Heart right ventricle (tissue), 16 donors: ENCODE measurements around the gene FYN. TPM values are rescaled to one million over a fixed set of nuclear protein-coding genes. Genes with fewer than 3 reads are reported as not detected.

ENCODE experiments used
- ATAC-seq, 8 donors: fragments of 200-7000 bp; cut with Tn5 transposase; one replicate each; pipeline ENCODE4 v1.9.1; 2020; ENCODE audit warnings: mild to moderate bottlenecking in 8 of 8, moderate library complexity in 8 of 8, moderate number of reproducible peaks in 1 of 8
- DNase-seq, 2 donors: peaks; one replicate each; pipeline ENCODE4 v3.0.0-alpha.2; 2020
- H3K27ac ChIP-seq, 10 donors: fragments of 200-600 bp; sonication (generic) in 2 of 10; one replicate each; pipeline versions ENCODE4 v1.5.0 to v1.8.0; 2020 to 2022; ENCODE audit warnings: mild to moderate bottlenecking in 3 of 10
- H3K27me3 ChIP-seq, 7 donors: fragments of 200-600 bp; one replicate each; pipeline ENCODE4 v1.8.0; 2021 to 2022; ENCODE audit warnings: mild to moderate bottlenecking in 2 of 7
- H3K36me3 ChIP-seq, 9 donors: fragments of 200-600 bp; sonication (generic) in 1 of 9; one replicate each; pipeline versions ENCODE4 v1.5.0 to v1.8.0; 2020 to 2022; ENCODE audit warnings: mild to moderate bottlenecking in 2 of 9
- H3K4me1 ChIP-seq, 9 donors: fragments of 200-600 bp; sonication (generic) in 1 of 9; one replicate each; pipeline versions ENCODE4 v1.5.0 to v1.8.0; 2020 to 2022; ENCODE audit warnings: mild to moderate bottlenecking in 4 of 9
- H3K4me3 ChIP-seq, 10 donors: fragments of 200-600 bp; sonication (generic) in 2 of 10; one replicate each; pipeline versions ENCODE4 v1.5.0 to v1.8.0; 2020 to 2022; ENCODE audit warnings: mild to moderate bottlenecking in 7 of 10, moderate library complexity in 2 of 10
- H3K9me3 ChIP-seq, 11 donors: fragments of 200-600 bp in 10 of 11; sonication (generic) in 2 of 11; one replicate each; pipeline versions ENCODE4 v1.5.0 to v1.8.0; 2013 to 2022; ENCODE audit warnings: mild to moderate bottlenecking in 2 of 11, control low read depth in 1 of 11, moderate library complexity in 1 of 11
- CTCF ChIP-seq, 9 donors: fragments of 200-600 bp; sonication (generic) in 2 of 9; IDR thresholded peaks; one replicate each; pipeline versions ENCODE4 v1.5.0 to v1.8.0; 2021 to 2022; ENCODE audit warnings: antibody characterized with exemption in 9 of 9, mild to moderate bottlenecking in 5 of 9, moderate library complexity in 1 of 9
- WGBS, 2 donors: extraction: QIAGEN DNeasy Blood & Tissue Kit; methylation state at CpG; one replicate each; pipeline ENCODE4 v1.1.7; 2013; ENCODE audit warnings: inconsistent platforms in 1 of 2; 5-methylcytosine and 5-hydroxymethylcytosine counted together
- intact Hi-C, 10 donors: fragments of 100-400 bp; cut with DNase I; formaldehyde crosslinking; loops; one replicate each; pipeline versions ENCODE4 v1.11.1 to v1.14.2; 2022
- polyA plus RNA-seq, 2 donors: library from polyadenylated mRNA; stranded (reverse); fragments of 200-250 nt; gene quantifications; one replicate each; pipeline ENCODE4 v1.2.3, GENCODE V29; 2013
- total RNA-seq, 10 donors: library from RNA; stranded (reverse); fragmentation: NEBNext Ultra II Directional in 3 of 10; extraction: Animal tissue kit (Norgen Biotek cat#: 25700) in 3 of 10; gene quantifications; one replicate each; pipeline versions ENCODE4 v1.2.1 to v1.2.4, GENCODE V29; 2021 to 2023
- donor health status: Arrhythmogenic right ventricular cardiomyopathy.
- donor health status: ischemic (EF 13 %, LVEDD 7.1; RV severe dilation, severe dysfunction).
- donor health status: healthy with polysubstance abuse.
- donor health status: DM: no; HTN: yes; CAD: no.
- donor health status: DM: no; HTN: no; CAD: no.
- donor health status: ischemic (EF 25% LVEDD 6.9; RV normal size, moderate dysfunction).
- donor health status: ischemic (EF 25% LVEDD 5.7; RV mildly dilated, moderate dysfunction).
- donor health status: healthy.
- donor health status: DM: yes; HTN: yes; CAD: no.
- donor health status: Ischemic cardiomyopathy.
- donor health status: ischemic (EF 35%, LVEDD 5.7; RV mildly dilated, moderate dysfunction).
- donor health status: nonischemic (EF 11% LVEDD 7.7; RV severe dilation, severe dysfunction).
- donor health status: DM: yes; HTN: yes; CAD: no.
- donor health status: PGD.
- donor health status: ischemic (EF 29% LVEDD 5.4; RV normal size, mild dysfunction).
- donor health status: nonischemic (EF 23%, LVEDD 6.1; RV moderate dilation, normal function).

Gene FYN
- total and polyA plus RNA-seq, 12 donors, result 19.1 to 58.1 (median 42.2) TPM

DNA sequence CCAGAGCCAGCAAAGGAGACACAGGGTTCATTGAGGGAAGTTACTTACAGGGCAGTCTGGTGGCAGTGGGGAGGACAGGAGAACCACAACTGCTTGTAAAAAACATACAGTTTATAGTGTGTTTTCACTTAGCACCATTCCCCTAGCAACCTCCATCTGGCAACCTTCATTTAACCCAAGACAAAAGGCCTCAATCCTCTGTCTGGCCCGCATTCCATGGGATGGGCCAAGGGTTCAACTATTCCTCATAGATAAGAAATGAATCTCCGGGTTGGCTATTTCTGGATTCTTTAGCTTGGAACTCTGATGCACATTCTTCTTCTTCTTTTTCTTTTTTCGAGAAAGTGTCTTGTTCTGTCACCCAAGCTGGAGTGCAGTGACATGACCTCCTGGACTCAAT is 26.3 kb upstream of the FYN start:
- DNase-seq (no peak), ATAC-seq (no peak)
- 71 to 74% methylated on average over 3 of the region's 3 CpGs for WGBS, 2 donors
- peaks cover 0 to 5% (median 0%) of the 10 kb centered on the region in 9 donors for H3K4me1 ChIP-seq
- no peaks in the 10 kb centered on the region for H3K27me3 ChIP-seq
- TF ChIP-seq CTCF (IDR thresholded peaks at IDR 0.05), result no peak
- no peak overlapping the region for H3K4me3 ChIP-seq
- intact Hi-C loops, result no loop called here
- H3K27ac ChIP-seq, result no peak overlapping the region
- H3K9me3 ChIP-seq, result no peaks in the 10 kb centered on the region
- H3K36me3 ChIP-seq, result no peaks in the 10 kb centered on the region

DNA sequence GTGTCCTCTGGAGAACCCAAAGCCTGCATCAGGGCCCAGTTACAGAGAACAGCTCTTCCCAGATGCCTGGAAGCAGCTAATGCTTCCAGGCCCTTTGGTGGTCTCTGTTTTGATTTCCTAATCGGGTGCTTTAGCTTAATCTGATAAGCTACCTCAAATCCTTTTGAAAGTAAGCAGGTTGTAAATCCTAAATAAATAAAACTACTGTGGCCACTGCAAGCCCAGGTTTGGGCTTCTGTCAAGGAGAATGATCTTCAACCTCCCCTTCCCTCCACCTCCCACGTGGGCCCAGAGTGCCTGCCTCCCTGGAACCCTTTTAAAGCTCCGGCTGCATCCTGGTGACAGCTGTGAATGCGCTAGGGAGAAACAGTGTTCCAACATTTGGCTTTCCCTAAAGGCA is 25.2 kb upstream of the FYN start:
- Histone ChIP-seq H3K27ac (no peak overlapping the region), H3K36me3 (no peaks in the 10 kb centered on the region), H3K27me3 (no peaks in the 10 kb centered on the region), H3K4me1 (peaks cover 0 to 5% (median 0%) of the 10 kb centered on the region in 9 donors), H3K4me3 (no peak overlapping the region), H3K9me3 (no peaks in the 10 kb centered on the region)
- intact Hi-C loops, result no loop called here
- TF ChIP-seq CTCF (IDR thresholded peaks at IDR 0.05), result no peak
- 76 to 83% methylated on average over 4 of the region's 4 CpGs for WGBS, 2 donors
- ATAC-seq (no peak), DNase-seq (no peak)

DNA sequence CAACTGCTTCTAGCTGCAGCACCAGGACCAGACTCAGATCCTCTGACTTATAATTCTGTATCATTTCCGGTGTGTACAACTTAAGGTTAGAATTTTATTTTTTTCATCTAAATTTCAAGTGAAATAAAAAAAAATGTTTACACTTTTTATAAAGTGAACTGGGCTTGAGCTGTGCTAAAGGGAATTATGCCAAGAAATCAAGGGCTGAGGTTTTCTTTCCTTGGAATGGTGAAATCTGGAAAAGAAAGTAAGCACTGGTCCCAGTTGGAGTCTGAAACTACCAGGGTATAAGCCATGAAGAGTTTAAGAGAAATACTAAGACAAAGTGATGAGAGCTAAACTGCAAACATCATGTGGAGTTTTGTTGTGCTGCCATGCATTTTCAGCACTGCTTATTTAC is 21.7 kb upstream of the FYN start:
- intact Hi-C loops, result no loop called here
- Histone ChIP-seq H3K27me3 (no peaks in the 10 kb centered on the region), H3K4me1 (peaks cover 0 to 5% (median 0%) of the 10 kb centered on the region in 9 donors), H3K27ac (no peak overlapping the region), H3K36me3 (no peaks in the 10 kb centered on the region), H3K9me3 (no peaks in the 10 kb centered on the region), H3K4me3 (no peak overlapping the region)
- TF ChIP-seq CTCF (IDR thresholded peaks at IDR 0.05), result no peak
- ATAC-seq (no peak), DNase-seq (no peak)
- 81 to 92% methylated on average over 1 of the region's 1 CpG for WGBS, 2 donors

- Histone ChIP-seq H3K27ac (no peak overlapping the region), H3K36me3 (no peaks in the 10 kb centered on the region), H3K4me1 (peaks cover 0 to 10% (median 0%) of the 10 kb centered on the region in 9 donors), H3K4me3 (no peak overlapping the region), H3K9me3 (no peaks in the 10 kb centered on the region), H3K27me3 (no peaks in the 10 kb centered on the region)
- TF ChIP-seq CTCF (IDR thresholded peaks at IDR 0.05), result no peak
- WGBS, 2 donors, result 95 to 97% methylated on average over 2 of the region's 2 CpGs
- intact Hi-C loops, result no loop called here
- ATAC-seq (no peak), DNase-seq (no peak)
Observed at GRCh38 chr6:111894272-111894671, 21.0 kb upstream of the FYN start.
